Endodermal cell (in vitro differentiated cells): ENCODE results near the gene SMG6. TPM values are rescaled to one million over a fixed set of nuclear protein-coding genes. Genes with fewer than 3 reads are reported as not detected.

Experiments used
- DNase-seq: peaks from one replicate; pipeline ENCODE4 v3.0.0-alpha.2; 2017
- H3K27ac ChIP-seq: 2 replicates; pipeline ENCODE4 v1.5.1; 2013; ENCODE audit warnings: mild to moderate bottlenecking, low read depth, low read length, moderate library complexity
- H3K27me3 ChIP-seq: 2 replicates; pipeline ENCODE4 v1.6.1; 2013; ENCODE audit warnings: mild to moderate bottlenecking, low read length, moderate library complexity; ENCODE audit not compliant: insufficient read depth, control insufficient read depth, poor library complexity, severe bottlenecking
- H3K36me3 ChIP-seq: 2 replicates; pipeline ENCODE4 v1.7.0; 2013; ENCODE audit warnings: mild to moderate bottlenecking, low read length, moderate library complexity; ENCODE audit not compliant: control insufficient read depth, insufficient read depth
- H3K4me1 ChIP-seq: one replicate; pipeline ENCODE4 v1.7.0; 2013; ENCODE audit warnings: low read length; ENCODE audit not compliant: control insufficient read depth, insufficient read depth
- H3K4me3 ChIP-seq: 2 replicates; pipeline ENCODE4 v1.5.1; 2013; ENCODE audit warnings: mild to moderate bottlenecking, low read length, moderate library complexity
- H3K9ac ChIP-seq: 2 replicates; pipeline ENCODE4 v1.6.1; 2013; ENCODE audit warnings: mild to moderate bottlenecking, low read length, moderate library complexity; ENCODE audit not compliant: poor library complexity, severe bottlenecking; ENCODE audit errors: extremely low read depth
- H3K9me3 ChIP-seq: 2 replicates; pipeline ENCODE4 v1.6.1; 2013; ENCODE audit warnings: mild to moderate bottlenecking, low read length, moderate library complexity; ENCODE audit not compliant: control insufficient read depth
- H3K27ac Mint-ChIP-seq: 2 replicates; pipeline ENCODE4 v1.8.0; 2020; ENCODE audit warnings: mixed read lengths
- H3K27me3 Mint-ChIP-seq: 2 replicates; pipeline ENCODE4 v1.8.0; 2021; ENCODE audit warnings: mild to moderate bottlenecking, mixed read lengths; ENCODE audit not compliant: insufficient read depth
- H3K36me3 Mint-ChIP-seq: 2 replicates; pipeline ENCODE4 v1.8.0; 2020; ENCODE audit warnings: low read depth, mixed read lengths
- H3K4me1 Mint-ChIP-seq: 2 replicates; pipeline ENCODE4 v1.8.0; 2020; ENCODE audit warnings: mixed read lengths
- H3K4me3 Mint-ChIP-seq: 2 replicates; pipeline ENCODE4 v1.8.0; 2020; ENCODE audit warnings: mild to moderate bottlenecking, moderate library complexity, mixed read lengths
- H3K9me3 Mint-ChIP-seq: 2 replicates; pipeline ENCODE4 v1.8.0; 2020; ENCODE audit warnings: mild to moderate bottlenecking, mixed read lengths
- CTCF ChIP-seq: fragments of 200-600 bp; sonication (generic); conservative IDR thresholded peaks from 2 replicates; pipeline ENCODE4 v1.5.0; 2021; ENCODE audit warnings: antibody characterized with exemption, mild to moderate bottlenecking
- WGBS, 2 experiments: methylation state at CpG; one replicate each; pipeline versions ENCODE4 v1.1.5 to v1.1.7; 2013; ENCODE audit warnings: missing lambda C conversion rate in 2 of 2, mixed read lengths in 1 of 2; ENCODE audit not compliant: insufficient coverage in 1 of 2, insufficient read length in 1 of 2; 5-methylcytosine and 5-hydroxymethylcytosine counted together
- total RNA-seq, 2 donors: library from RNA; stranded (reverse); fragmentation: NEBNext Ultra II Directional in 1 of 2; extraction: Animal tissue kit (Norgen Biotek cat#: 25700) in 1 of 2; gene quantifications; 2 replicates in 1 of 2; 3 replicates in 1 of 2; pipeline ENCODE4 v1.2.1, GENCODE V29; 2021

SMG6 gene
- total RNA-seq, 2 donors from 2014 or later, result 44.3 to 56.7 TPM

GRCh38 chr17:2343421-2343820, 39.8 kb upstream of the SMG6 start:
- Mint-ChIP-seq H3K36me3 (peaks cover 32% of the 10 kb centered on the region), H3K4me3 (no peak overlapping the region), H3K9me3 (no peaks in the 10 kb centered on the region), H3K4me1 (peaks cover 12% of the 10 kb centered on the region), H3K27ac (no peak overlapping the region), H3K27me3 (no peaks in the 10 kb centered on the region)
- DNase-seq, result no peak
- Histone ChIP-seq H3K36me3 (peaks cover 24% of the 10 kb centered on the region), H3K4me1 (peaks cover 5% of the 10 kb centered on the region), H3K9me3 (no peaks in the 10 kb centered on the region), H3K27ac (no peak overlapping the region), H3K27me3 (no peaks in the 10 kb centered on the region), H3K9ac (no peak overlapping the region), H3K4me3 (no peak overlapping the region)
- WGBS, 2 experiments, result 91 to 98% methylated on average over 5 of the region's 5 CpGs
- TF ChIP-seq CTCF, result no peak

GRCh38 chr17:2338315-2338657, 34.7 kb upstream of the SMG6 start:
- H3K4me3 ChIP-seq, result peak overlapping the region; percentile 88
- Mint-ChIP-seq H3K4me1 (peaks cover 14% of the 10 kb centered on the region), H3K4me3 (no peak overlapping the region), H3K36me3 (peaks cover 19% of the 10 kb centered on the region), H3K27me3 (no peaks in the 10 kb centered on the region), H3K9me3 (no peaks in the 10 kb centered on the region), H3K27ac (peak overlapping the region; percentile 22)
- H3K27me3 ChIP-seq, result no peaks in the 10 kb centered on the region
- H3K36me3 ChIP-seq, result peaks cover 27% of the 10 kb centered on the region
- DNase-seq, result peak; percentile 82
- H3K9me3 ChIP-seq, result no peaks in the 10 kb centered on the region
- WGBS, 2 experiments, result 20 to 28% methylated on average over 2 to 5 of the region's 5 CpGs
- peak overlapping the region; percentile 67 for H3K9ac ChIP-seq
- peak overlapping the region; percentile 22 for H3K27ac ChIP-seq
- TF ChIP-seq CTCF, result no peak
- H3K4me1 ChIP-seq, result peaks cover 11% of the 10 kb centered on the region

- Histone ChIP-seq H3K4me1 (peaks cover 11% of the 10 kb centered on the region), H3K27ac (peak overlapping the region; percentile 24), H3K4me3 (peak overlapping the region; percentile 88), H3K27me3 (no peaks in the 10 kb centered on the region), H3K9ac (peak overlapping the region; percentile 67), H3K9me3 (no peaks in the 10 kb centered on the region), H3K36me3 (peaks cover 31% of the 10 kb centered on the region)
- H3K27ac Mint-ChIP-seq, result peak overlapping the region; percentile 22
- H3K4me1 Mint-ChIP-seq, result peaks cover 14% of the 10 kb centered on the region
- H3K4me3 Mint-ChIP-seq, result no peak overlapping the region
- H3K36me3 Mint-ChIP-seq, result peaks cover 16% of the 10 kb centered on the region
- no peaks in the 10 kb centered on the region for H3K9me3 Mint-ChIP-seq
- no peak for TF ChIP-seq CTCF
- H3K27me3 Mint-ChIP-seq, result no peaks in the 10 kb centered on the region
- 1% methylated on average over 22 to 92 of the region's 92 CpGs for WGBS, 2 experiments
- peak; percentile 90 for DNase-seq
Measured at GRCh38 chr17:2337544-2338314, 34.1 kb upstream of the SMG6 start.
